HepG2 (cell line): Measurements from ENCODE around the gene MAP2K3. TPM values are rescaled to one million over a fixed set of nuclear protein-coding genes. Genes with fewer than 3 reads are reported as not detected.
A peak's percentile ranks its signal among the peaks of the same experiment; 100 is the strongest.

ENCODE experiments used
- ATAC-seq: fragments of 200-7000 bp; cut with Tn5 transposase; 3 replicates; pipeline ENCODE4 v1.9.1; 2020; ENCODE audit warnings: mild to moderate bottlenecking, moderate library complexity
- BruUV-seq: library from RNA; stranded (reverse); fragments of 400-500 nt; replicated peaks from 2 replicates; lab custom pipeline; 2021; lab: Mats Ljungman, UMichigan
- CTCF ChIA-PET: fragments of 300-600 bp; formaldehyde crosslinking; extraction: SDS; loops from one replicate; lab custom pipeline; 2021; ENCODE audit warnings: low total read pairs, inconsistent platforms, low intra/inter-chr PET ratio; lab: Yijun Ruan, JAX
- POLR2A ChIA-PET: fragments of 350-600 bp; sonication (Branson Sonifier 250); formaldehyde crosslinking; loops from one replicate; lab custom pipeline; 2020; ENCODE audit warnings: antibody characterized with exemption, inconsistent platforms; lab: Yijun Ruan, JAX
- DNase-seq: peaks from one replicate; pipeline ENCODE4 v3.0.0-alpha.2; 2015; ENCODE audit warnings: low spot score
- FAIRE-seq: peaks from 3 replicates; lab custom pipeline; 2011; peaks lifted over from hg19 to GRCh38; lab: Jason Lieb, UNC
- H2AFZ ChIP-seq: one replicate; pipeline ENCODE4 v1.6.1; 2011; ENCODE audit warnings: low read length, inconsistent platforms
- H3K27ac ChIP-seq: fragments of 300-600 bp; 3 replicates; pipeline ENCODE4 v1.8.0; 2011; ENCODE audit warnings: mixed run types, mild to moderate bottlenecking, mixed read lengths, low read length, inconsistent platforms; ENCODE audit not compliant: insufficient read depth; ENCODE audit errors: extremely low read length
- H3K27me3 ChIP-seq, 2 experiments: fragments of 200-600 bp in 1 of 2; 2 replicates in 1 of 2; 3 replicates in 1 of 2; pipeline versions ENCODE4 v1.6.0 to v1.8.0; 2011; ENCODE audit warnings: low read length in 2 of 2, mild to moderate bottlenecking in 2 of 2, moderate library complexity in 2 of 2, inconsistent platforms in 1 of 2; ENCODE audit not compliant: insufficient read depth in 2 of 2, control insufficient read depth in 1 of 2
- H3K36me3 ChIP-seq, 2 experiments: fragments of 200-600 bp in 1 of 2; replicated peaks in 1 of 2; 2 replicates in 1 of 2; 3 replicates in 1 of 2; pipeline versions ENCODE4 v1.5.1 to v1.8.0; 2011; ENCODE audit warnings: low read length in 2 of 2, inconsistent platforms in 1 of 2; ENCODE audit not compliant: insufficient read depth in 2 of 2, control insufficient read depth in 1 of 2
- H3K4me1 ChIP-seq: 2 replicates; pipeline ENCODE4 v1.5.1; 2012; ENCODE audit warnings: low read length, inconsistent platforms; ENCODE audit not compliant: insufficient read depth
- H3K4me2 ChIP-seq: 2 replicates; pipeline ENCODE4 v1.6.0; 2011; ENCODE audit warnings: low read depth, low read length, inconsistent platforms
- H3K4me3 ChIP-seq, 3 experiments: fragments of 200-600 bp in 1 of 3; sonication (generic), shearing (Covaris generic) in 1 of 3; replicated peaks in 1 of 3; 2 replicates each; pipeline ENCODE4 v1.5.1; 2011 to 2016; ENCODE audit warnings: low read length in 3 of 3, inconsistent platforms in 2 of 3, low read depth in 2 of 3, mild to moderate bottlenecking in 2 of 3, control low read depth in 1 of 3, mixed read lengths in 1 of 3; ENCODE audit not compliant: insufficient read depth in 1 of 3
- H3K79me2 ChIP-seq: one replicate; pipeline ENCODE4 v1.6.1; 2011; ENCODE audit warnings: low read length, inconsistent platforms; ENCODE audit not compliant: insufficient read depth
- H3K9ac ChIP-seq: 2 replicates; pipeline ENCODE4 v1.6.0; 2011; ENCODE audit warnings: mild to moderate bottlenecking, low read depth, low read length, inconsistent platforms; ENCODE audit not compliant: insufficient read depth
- H3K9me3 ChIP-seq: 2 replicates; pipeline ENCODE4 v1.5.1; 2012; ENCODE audit warnings: mild to moderate bottlenecking, low read length
- H4K20me1 ChIP-seq: 2 replicates; pipeline ENCODE4 v1.6.0; 2011; ENCODE audit warnings: inconsistent platforms, mild to moderate bottlenecking, low read length, moderate library complexity; ENCODE audit not compliant: insufficient read depth
- AGO2 ChIP-seq: fragments of 200-400 bp; formaldehyde crosslinking; optimal IDR thresholded peaks from 2 replicates; pipeline ENCODE3; 2017; ENCODE audit warnings: mild to moderate bottlenecking, low read depth, low read length, moderate library complexity
- ARNT2 ChIP-seq: sonication (generic); formaldehyde crosslinking; IDR thresholded peaks from 2 replicates; pipeline ENCODE4 v1.8.0; 2022; ENCODE audit warnings: mild to moderate bottlenecking, low read depth, missing genetic modification reagents, moderate library complexity
- FOXP4 ChIP-seq: sonication (generic); formaldehyde crosslinking; IDR thresholded peaks from 2 replicates; pipeline ENCODE4 v1.4.0; 2020; ENCODE audit warnings: missing genetic modification reagents
- ZMYM3 ChIP-seq: sonication (generic); formaldehyde crosslinking; IDR thresholded peaks from 2 replicates; pipeline ENCODE4 v1.5.1; 2020; ENCODE audit warnings: mild to moderate bottlenecking, missing genetic modification reagents
- ZNF768 ChIP-seq: sonication (generic); formaldehyde crosslinking; IDR thresholded peaks from 2 replicates; pipeline ENCODE4 v1.4.0; 2020; ENCODE audit warnings: missing genetic modification reagents
- ZNF83 ChIP-seq: sonication (generic); formaldehyde crosslinking; IDR thresholded peaks from 2 replicates; pipeline ENCODE4 v1.4.0; 2020; ENCODE audit warnings: missing genetic modification reagents, mild to moderate bottlenecking, borderline replicate concordance
- WGBS: methylation state at CpG from one replicate; pipeline ENCODE4 v1.1.6; 2017; ENCODE audit warnings: low lambda C conversion rate; 5-methylcytosine and 5-hydroxymethylcytosine counted together
- in situ Hi-C: cut with HindIII; loops from 2 replicates; pipeline ENCODE4 v1.10.0; 2017; ENCODE audit warnings: low pct_unique_long_range_greater_than_20kb; ENCODE audit not compliant: extremely low pct_ligation_motif_present
- intact Hi-C: fragments of 100-400 bp; cut with micrococcal nuclease; formaldehyde crosslinking; loops from one replicate; pipeline ENCODE4 v1.10.0; 2022; ENCODE audit not compliant: unreplicated experiment
- polyA plus RNA-seq, 8 experiments: library from polyadenylated mRNA; depleted of rRNA in 3 of 8; stranded (reverse) in 7 of 8; unstranded in 1 of 8; fragments of >200 nt; fragmentation: Illumina TruSeq in 4 of 8; extraction: Trizol in 4 of 8; gene quantifications; 2 replicates each; pipeline versions ENCODE4 v1.2.1 to v1.2.3, GENCODE V29; 2011 to 2016; ENCODE audit warnings: low read depth in 4 of 8, missing spikeins in 1 of 8, mixed read lengths in 1 of 8; ENCODE audit not compliant: insufficient read depth in 1 of 8
- total RNA-seq, 5 experiments: library from RNA; depleted of rRNA; stranded (reverse); fragments of >200 nt; fragmentation: Illumina TruSeq; extraction: Trizol; gene quantifications; 2 replicates each; pipeline ENCODE4 v1.2.3, GENCODE V29; 2016; ENCODE audit warnings: low read depth in 1 of 5

Gene MAP2K3
- total and polyA plus RNA-seq, 2 of the 13 experiments (the other 11 are each of a cell fraction or from before 2014, with no cell fraction given): 20.5 to 27.4 TPM

DNA sequence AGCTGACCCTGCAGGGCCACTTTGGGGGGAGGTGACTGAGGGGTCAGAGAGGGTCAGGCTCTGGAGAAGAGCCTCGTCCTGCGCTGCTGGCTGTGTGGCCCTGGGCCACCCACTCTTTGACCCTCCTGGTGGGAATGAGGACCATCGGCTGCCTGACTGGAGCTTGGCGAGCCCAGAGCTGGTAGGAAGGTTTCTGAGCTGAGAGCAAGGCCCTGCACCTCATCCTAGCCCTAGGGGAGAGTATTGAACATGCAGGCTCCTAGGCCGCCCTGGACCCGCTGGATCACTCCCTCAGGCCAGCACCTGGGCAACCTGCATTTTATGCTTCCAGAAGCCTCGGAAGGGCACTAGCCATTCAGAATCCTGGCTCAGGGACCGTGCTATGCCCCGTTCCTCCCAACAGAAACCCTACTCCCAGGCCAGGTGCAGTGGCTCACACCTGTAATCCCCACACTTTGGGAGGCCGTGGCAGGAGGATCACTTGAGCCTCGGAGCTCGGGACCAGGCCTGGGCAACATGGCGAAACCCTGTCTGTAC lies 14.5 kb downstream of the MAP2K3 start:
- intact Hi-C loops (no loop called here), in situ Hi-C loops (no loop called here)
- no peak for FAIRE-seq
- BruUV-seq: no TSS peak
- TF ChIP-seq AGO2 (peak; percentile 17), ZNF83 (CRISPR knock-in tag) (no peak)
- Histone ChIP-seq H3K36me3 (peaks cover 27 to 73% of the 10 kb centered on the region in 2 experiments), H3K9ac (no peak overlapping the region), H3K4me2 (no peak overlapping the region), H3K4me1 (no peaks in the 10 kb centered on the region), H3K9me3 (no peaks in the 10 kb centered on the region), H3K27me3 (no peaks in the 10 kb centered on the region), H2AFZ (no peak overlapping the region), H3K4me3 (no peak overlapping the region), H3K79me2 (peaks cover 28% of the 10 kb centered on the region), H3K27ac (no peak overlapping the region), H4K20me1 (peaks cover 37% of the 10 kb centered on the region; the same call in 1 of the 2 replicates)
- CTCF ChIA-PET: no interaction called here
- 57% methylated on average over 12 of the region's 13 CpGs for WGBS
- POLR2A ChIA-PET: no interaction called here
- no peak for ATAC-seq
- DNase-seq: no peak

DNA sequence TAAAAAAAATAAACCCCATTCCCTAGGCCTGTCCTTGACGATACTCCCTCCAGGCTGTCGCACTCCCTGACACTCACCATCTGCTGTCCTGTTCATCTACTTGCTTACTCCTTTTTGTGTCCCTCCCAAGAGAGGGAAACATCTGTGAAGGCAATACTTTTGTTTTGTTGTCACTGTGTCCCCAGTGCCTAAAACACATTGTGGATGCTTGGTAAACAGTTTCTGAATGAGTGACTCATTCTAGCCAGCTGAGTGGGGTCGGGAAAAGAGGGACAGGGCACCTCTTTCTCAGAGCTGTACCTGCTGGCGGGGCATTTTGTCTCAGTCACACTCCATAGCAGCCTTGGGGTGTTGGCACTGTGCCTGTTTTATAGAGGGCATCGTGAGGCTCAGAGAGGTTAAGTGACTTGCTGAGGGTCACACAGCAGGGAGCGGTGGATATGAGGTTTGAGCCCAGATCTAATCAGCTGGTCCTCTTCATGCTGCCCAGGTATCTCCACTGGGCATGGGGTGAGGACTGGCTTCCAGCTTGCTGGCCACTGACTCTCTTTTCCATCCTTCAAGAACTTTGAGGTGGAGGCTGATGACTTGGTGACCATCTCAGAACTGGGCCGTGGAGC lies 15.6 kb downstream of the MAP2K3 start:
- TF ChIP-seq FOXP4 (CRISPR knock-in tag) (no peak), ZMYM3 (peak; percentile 73), ZNF768 (CRISPR knock-in tag) (peak; percentile 98), ARNT2 (CRISPR knock-in tag) (no peak)
- CTCF ChIA-PET: no interaction called here
- Histone ChIP-seq H3K4me1 (no peaks in the 10 kb centered on the region), H3K27me3 (no peaks in the 10 kb centered on the region; a peak in 1 of 5 replicates), H3K36me3 (peaks cover 28 to 66% of the 10 kb centered on the region in 2 experiments), H2AFZ (no peak overlapping the region), H3K9ac (no peak overlapping the region), H3K4me2 (no peak overlapping the region), H3K27ac (no peak overlapping the region), H3K4me3 (no peak overlapping the region), H3K79me2 (peaks cover 18% of the 10 kb centered on the region), H4K20me1 (peaks cover 31% of the 10 kb centered on the region; the same call in 1 of the 2 replicates), H3K9me3 (no peaks in the 10 kb centered on the region)
- no peak for ATAC-seq
- no TSS peak for BruUV-seq
- no peak for FAIRE-seq
- intact Hi-C loops (no loop called here), in situ Hi-C loops (loop anchor here (25.0 kb wide), 1 partner anchor 462 kb away; no protein-coding TSS in a partner anchor)
- 73% methylated on average over 7 of the region's 7 CpGs for WGBS
- POLR2A ChIA-PET: no interaction called here
- no peak for DNase-seq
